PC-9 (cell line): Measurements from ENCODE around the gene FRMD4B. TPM values are rescaled to one million over a fixed set of nuclear protein-coding genes. Genes with fewer than 3 reads are reported as not detected.

Source experiments
- BruUV-seq: library from RNA; stranded (reverse); fragments of 400-500 nt; replicated peaks from 2 replicates; lab custom pipeline; 2021; lab: Mats Ljungman, UMichigan
- CTCF ChIA-PET: fragments of 300-600 bp; sonication (Branson Sonifier 250); formaldehyde crosslinking; loops from one replicate; lab custom pipeline; 2022; ENCODE audit warnings: antibody characterized with exemption; lab: Charles Lee
- POLR2A ChIA-PET: fragments of 300-600 bp; sonication (Branson Sonifier 250); formaldehyde crosslinking; loops from one replicate; lab custom pipeline; 2022; ENCODE audit warnings: antibody characterized with exemption; ENCODE audit not compliant: unreplicated experiment; lab: Charles Lee
- DNase-seq, 2 experiments: peaks; one replicate each; pipeline versions ENCODE4 v3.0.0 to v3.0.0-alpha.2; 2015 to 2022; ENCODE audit warnings: mixed read lengths in 1 of 2
- H2AFZ ChIP-seq: fragments of 200-600 bp; sonication (generic); 2 replicates; pipeline ENCODE4 v1.8.1; 2017; ENCODE audit warnings: antibody characterized with exemption
- H3F3A ChIP-seq: fragments of 200-600 bp; sonication (generic); 2 replicates; pipeline ENCODE4 v1.8.1; 2017; ENCODE audit warnings: antibody characterized with exemption, mild to moderate bottlenecking, low read depth; ENCODE audit not compliant: insufficient read depth
- H3K27ac ChIP-seq: fragments of 200-600 bp; sonication (generic); 2 replicates; pipeline ENCODE4 v1.6.1; 2016; ENCODE audit warnings: mixed run types
- H3K27me3 ChIP-seq: fragments of 200-600 bp; sonication (generic); 2 replicates; pipeline ENCODE4 v1.6.1; 2016; ENCODE audit warnings: low read depth, mixed run types; ENCODE audit not compliant: insufficient read depth
- H3K36me3 ChIP-seq: fragments of 200-600 bp; sonication (generic); 2 replicates; pipeline ENCODE4 v1.6.1; 2016; ENCODE audit warnings: low read depth, mixed run types
- H3K4me1 ChIP-seq: fragments of 200-600 bp; sonication (generic); replicated peaks from 2 replicates; pipeline ENCODE4 v1.6.1; 2016; ENCODE audit warnings: mixed run types; ENCODE audit not compliant: insufficient read depth
- H3K4me2 ChIP-seq: fragments of 200-600 bp; sonication (generic); 2 replicates; pipeline ENCODE4 v1.6.1; 2017; ENCODE audit warnings: mixed run types
- H3K4me3 ChIP-seq: fragments of 200-600 bp; sonication (generic); 2 replicates; pipeline ENCODE4 v1.6.1; 2016; ENCODE audit warnings: mixed run types
- H3K79me2 ChIP-seq: fragments of 200-600 bp; sonication (generic); 2 replicates; pipeline ENCODE4 v1.6.1; 2017; ENCODE audit warnings: low read depth, mixed run types
- H3K9me2 ChIP-seq: fragments of 200-600 bp; sonication (generic); 2 replicates; pipeline ENCODE4 v1.8.1; 2017; ENCODE audit warnings: mild to moderate bottlenecking; ENCODE audit not compliant: insufficient read depth
- H3K9me3 ChIP-seq: fragments of 200-600 bp; sonication (generic); 2 replicates; pipeline ENCODE4 v1.8.1; 2016; ENCODE audit warnings: low read depth; ENCODE audit not compliant: insufficient read depth
- H4K20me1 ChIP-seq: fragments of 200-600 bp; sonication (generic); 2 replicates; pipeline ENCODE4 v1.8.1; 2017; ENCODE audit not compliant: insufficient read depth
- CTCF ChIP-seq: fragments of 200-600 bp; sonication (generic); conservative IDR thresholded peaks from 2 replicates; pipeline ENCODE4 v1.6.1; 2017; ENCODE audit warnings: mixed run types, antibody characterized with exemption, mild to moderate bottlenecking, moderate library complexity
- EZH2 ChIP-seq: fragments of 200-600 bp; sonication (generic); IDR thresholded peaks from 2 replicates; pipeline ENCODE4 v1.8.0; 2017; ENCODE audit warnings: antibody characterized with exemption, low read depth
- intact Hi-C: fragments of 100-400 bp; cut with micrococcal nuclease; formaldehyde crosslinking; loops from one replicate; pipeline ENCODE4 v1.10.0; 2022; ENCODE audit not compliant: unreplicated experiment
- total RNA-seq: library from RNA; stranded (reverse); gene quantifications from 2 replicates; pipeline ENCODE4 v1.2.3, GENCODE V29; 2021

Gene FRMD4B
- total RNA-seq, 1 experiment from 2014 or later = 10.2 TPM

- intact Hi-C loops = loop anchor here (5.0 kb wide), 1 partner anchor 132 kb away; no protein-coding TSS in a partner anchor
- no peak overlapping the region for H3K4me3 ChIP-seq
- no peaks in the 10 kb centered on the region for H3K9me3 ChIP-seq
- H3K4me2 ChIP-seq = no peak overlapping the region
- H4K20me1 ChIP-seq = no peaks in the 10 kb centered on the region
- POLR2A ChIA-PET = no interaction called here
- DNase-seq = no peak
- H3F3A ChIP-seq = peaks cover 27% of the 10 kb centered on the region
- no peak overlapping the region for H3K27ac ChIP-seq
- no TSS peak for BruUV-seq
- peaks cover 5% of the 10 kb centered on the region; the same call in 1 of the 2 replicates for H3K79me2 ChIP-seq
- peaks cover 27% of the 10 kb centered on the region for H3K4me1 ChIP-seq
- H3K9me2 ChIP-seq = no peaks in the 10 kb centered on the region
- H2AFZ ChIP-seq = no peak overlapping the region
- no peaks in the 10 kb centered on the region for H3K27me3 ChIP-seq
- CTCF ChIA-PET = interaction anchor here (0.6 kb wide), 1 partner anchor 62 kb away, joined by 3 read pairs; no protein-coding TSS in a partner anchor
- no peak for TF ChIP-seq EZH2
- no peak for TF ChIP-seq CTCF
- H3K36me3 ChIP-seq = peaks cover 13% of the 10 kb centered on the region
These were observed 210.8 kb downstream of the FRMD4B start for GRCh38 chr3:69174871-69175737.

- POLR2A ChIA-PET = interaction anchor here (0.6 kb wide), 1 partner anchor 168 kb away, joined by 5 read pairs; no protein-coding TSS in a partner anchor
- intact Hi-C loops = no loop called here
These were observed 211.4 kb downstream of the FRMD4B start for GRCh38 chr3:69174445-69174844.

GRCh38 chr3:69172058-69172457, 213.8 kb downstream of the FRMD4B start:
- intact Hi-C loops = no loop called here
- H3K4me2 ChIP-seq = no peak overlapping the region
- H3F3A ChIP-seq = no peaks in the 10 kb centered on the region
- no peak overlapping the region for H2AFZ ChIP-seq
- no peak overlapping the region for H3K27ac ChIP-seq
- no peak overlapping the region for H3K4me3 ChIP-seq
- CTCF ChIA-PET = interaction anchor here (0.6 kb wide), 2 partner anchors 20 to 51 kb away, joined by 3 to 4 read pairs; no protein-coding TSS in a partner anchor
- H4K20me1 ChIP-seq = no peaks in the 10 kb centered on the region
- H3K9me2 ChIP-seq = no peaks in the 10 kb centered on the region
- H3K9me3 ChIP-seq = no peaks in the 10 kb centered on the region
- H3K4me1 ChIP-seq = no peaks in the 10 kb centered on the region
- no peaks in the 10 kb centered on the region for H3K79me2 ChIP-seq
- BruUV-seq = no TSS peak
- no peaks in the 10 kb centered on the region for H3K27me3 ChIP-seq
- H3K36me3 ChIP-seq = peaks cover 12% of the 10 kb centered on the region
- no peak for DNase-seq
- POLR2A ChIA-PET = no interaction called here
- TF ChIP-seq EZH2 = no peak
- no peak for TF ChIP-seq CTCF

More at GRCh38 chr3:69174445-69174844, 211.4 kb downstream of the FRMD4B start:
- H3K4me2 ChIP-seq = no peak overlapping the region
- CTCF ChIA-PET = interaction anchor here (0.6 kb wide), 2 partner anchors 252 to 777 kb away, joined by 6 to 14 read pairs; no protein-coding TSS in a partner anchor
- no peaks in the 10 kb centered on the region for H4K20me1 ChIP-seq
- H3K36me3 ChIP-seq = peaks cover 12% of the 10 kb centered on the region
- peaks cover 22% of the 10 kb centered on the region for H3K4me1 ChIP-seq
- BruUV-seq = no TSS peak
- H3K9me2 ChIP-seq = no peaks in the 10 kb centered on the region
- no peak overlapping the region for H3K4me3 ChIP-seq
- peaks cover 5% of the 10 kb centered on the region; the same call in 1 of the 2 replicates for H3K79me2 ChIP-seq
- peaks cover 21% of the 10 kb centered on the region for H3F3A ChIP-seq
- no peak overlapping the region for H2AFZ ChIP-seq
- no peak overlapping the region for H3K27ac ChIP-seq
- no peaks in the 10 kb centered on the region for H3K27me3 ChIP-seq
- no peak for DNase-seq
- no peaks in the 10 kb centered on the region for H3K9me3 ChIP-seq
- no peak for TF ChIP-seq EZH2
